IMR-90 (cell line): Measurements from ENCODE around the gene MFGE8. TPM values are rescaled to one million over a fixed set of nuclear protein-coding genes. Genes with fewer than 3 reads are reported as not detected.
"Not testable (repeated sequence)": the region's sequence is repeated elsewhere in the genome, so short reads cannot be mapped to it uniquely, and the experiment has no call there.

Experiments used
- ATAC-seq: fragments of 200-7000 bp; cut with Tn5 transposase; 2 replicates; pipeline ENCODE4 v1.9.1; 2020; ENCODE audit warnings: low read depth, mild to moderate bottlenecking, moderate library complexity
- BruUV-seq: library from RNA; stranded (reverse); fragments of 400-500 nt; replicated peaks from 2 replicates; lab custom pipeline; 2021; lab: Mats Ljungman, UMichigan
- CTCF ChIA-PET: fragments of 300-600 bp; formaldehyde crosslinking; extraction: SDS; loops from one replicate; lab custom pipeline; 2021; ENCODE audit warnings: antibody characterized with exemption; lab: Yijun Ruan, JAX
- POLR2A ChIA-PET: fragments of 300-600 bp; sonication (Branson Sonifier 250); formaldehyde crosslinking; loops from one replicate; lab custom pipeline; 2022; ENCODE audit warnings: antibody characterized with exemption; ENCODE audit not compliant: unreplicated experiment; lab: Charles Lee
- DNase-seq: peaks from one replicate; pipeline ENCODE4 v3.0.0; 2013
- H2AFZ ChIP-seq: replicated peaks from 2 replicates; pipeline ENCODE3; 2013; ENCODE audit warnings: low read length, mild to moderate bottlenecking; ENCODE audit not compliant: poor library complexity
- H2AK5ac ChIP-seq: 2 replicates; pipeline ENCODE4 v1.6.1; 2013; ENCODE audit warnings: low read depth, low read length, inconsistent platforms
- H2AK9ac ChIP-seq: replicated peaks from 2 replicates; pipeline ENCODE3; 2013; ENCODE audit warnings: mild to moderate bottlenecking, low read depth, low read length, moderate library complexity; ENCODE audit not compliant: poor library complexity
- H2BK120ac ChIP-seq: 2 replicates; pipeline ENCODE4 v1.6.1; 2013; ENCODE audit warnings: low read depth, low read length, inconsistent platforms
- H2BK15ac ChIP-seq: 3 replicates; pipeline ENCODE4 v1.6.1; 2013; ENCODE audit warnings: low read depth, low read length, inconsistent platforms
- H2BK20ac ChIP-seq: 2 replicates; pipeline ENCODE4 v1.6.1; 2013; ENCODE audit warnings: low read depth, mild to moderate bottlenecking, inconsistent platforms, low read length, moderate library complexity
- H2BK5ac ChIP-seq: 2 replicates; pipeline ENCODE4 v1.6.1; 2013; ENCODE audit warnings: mild to moderate bottlenecking, low read depth, low read length, inconsistent platforms; ENCODE audit not compliant: poor library complexity, severe bottlenecking
- H3K14ac ChIP-seq: replicated peaks from 2 replicates; pipeline ENCODE4 v1.6.1; 2013; ENCODE audit warnings: low read depth, low read length, inconsistent platforms
- H3K18ac ChIP-seq: 2 replicates; pipeline ENCODE4 v1.6.1; 2013; ENCODE audit warnings: low read depth, low read length, control low read depth
- H3K23ac ChIP-seq: 2 replicates; pipeline ENCODE4 v1.6.1; 2013; ENCODE audit warnings: low read depth, low read length, inconsistent platforms
- H3K27ac ChIP-seq: 2 replicates; pipeline ENCODE4 v1.5.1; 2013; ENCODE audit warnings: mild to moderate bottlenecking, control low read depth, low read length; ENCODE audit not compliant: insufficient read depth
- H3K27me3 ChIP-seq: 2 replicates; pipeline ENCODE4 v1.6.1; 2013; ENCODE audit warnings: low read length; ENCODE audit not compliant: control insufficient read depth, insufficient read depth
- H3K36me3 ChIP-seq: 2 replicates; pipeline ENCODE4 v1.6.1; 2013; ENCODE audit warnings: low read length, mixed read lengths; ENCODE audit not compliant: control insufficient read depth, insufficient read depth
- H3K4ac ChIP-seq: 2 replicates; pipeline ENCODE4 v1.6.1; 2013; ENCODE audit warnings: low read depth, low read length, inconsistent platforms
- H3K4me1 ChIP-seq: 2 replicates; pipeline ENCODE4 v1.6.1; 2013; ENCODE audit warnings: low read length, mixed read lengths; ENCODE audit not compliant: control insufficient read depth, insufficient read depth
- H3K4me2 ChIP-seq: 2 replicates; pipeline ENCODE4 v1.6.1; 2013; ENCODE audit warnings: low read depth, mild to moderate bottlenecking, control low read depth, low read length, moderate library complexity
- H3K4me3 ChIP-seq: 2 replicates; pipeline ENCODE4 v1.5.1; 2013; ENCODE audit warnings: low read depth, mild to moderate bottlenecking, control low read depth, low read length, moderate library complexity; ENCODE audit not compliant: insufficient read depth
- H3K56ac ChIP-seq: 2 replicates; pipeline ENCODE4 v1.6.1; 2013; ENCODE audit warnings: low read length, inconsistent platforms; ENCODE audit not compliant: insufficient read depth; ENCODE audit errors: extremely low read depth
- H3K79me1 ChIP-seq, 2 experiments: 2 replicates each; pipeline ENCODE4 v1.6.1; 2013; ENCODE audit warnings: low read length in 2 of 2, inconsistent platforms in 1 of 2, low read depth in 1 of 2
- H3K9ac ChIP-seq: 2 replicates; pipeline ENCODE4 v1.6.1; 2013; ENCODE audit warnings: low read depth, low read length, control low read depth
- H3K9me1 ChIP-seq: 2 replicates; pipeline ENCODE4 v1.6.1; 2013; ENCODE audit warnings: low read length, inconsistent platforms; ENCODE audit not compliant: insufficient read depth
- H3K9me3 ChIP-seq: 2 replicates; pipeline ENCODE4 v1.6.1; 2013; ENCODE audit warnings: low read length; ENCODE audit not compliant: control insufficient read depth, insufficient read depth
- H4K20me1 ChIP-seq: 2 replicates; pipeline ENCODE4 v1.6.1; 2013; ENCODE audit warnings: low read length, inconsistent platforms; ENCODE audit not compliant: insufficient read depth
- H4K5ac ChIP-seq: 2 replicates; pipeline ENCODE4 v1.6.1; 2013; ENCODE audit warnings: mild to moderate bottlenecking, low read depth, low read length, control low read depth
- H4K8ac ChIP-seq, 2 experiments: 2 replicates each; pipeline ENCODE4 v1.6.1; 2013; ENCODE audit warnings: low read depth in 2 of 2, low read length in 2 of 2, control low read depth in 1 of 2, inconsistent platforms in 1 of 2
- H4K91ac ChIP-seq: 2 replicates; pipeline ENCODE4 v1.6.1; 2013; ENCODE audit warnings: low read depth, low read length, inconsistent platforms; ENCODE audit not compliant: insufficient read depth
- WGBS, 2 experiments: methylation state at CpG; one replicate each; pipeline versions ENCODE4 v1.1.5 to v1.1.7; 2013; ENCODE audit warnings: missing lambda C conversion rate in 2 of 2; ENCODE audit not compliant: insufficient read length in 1 of 2; ENCODE audit errors: extremely low coverage in 2 of 2; 5-methylcytosine and 5-hydroxymethylcytosine counted together
- dilution Hi-C: fragments of 300-500 bp; cut with HindIII; formaldehyde crosslinking; loops from one replicate; pipeline ENCODE4 v1.14.3; 2018; ENCODE audit warnings: low sequenced_read_pairs; ENCODE audit not compliant: unreplicated experiment
- in situ Hi-C: fragments of 300-500 bp; cut with MboI; formaldehyde crosslinking; loops from 3 replicates; pipeline ENCODE4 v1.14.3; 2019; ENCODE audit warnings: low sequenced_read_pairs, inconsistent platforms, mixed read lengths
- intact Hi-C: fragments of 100-400 bp; cut with micrococcal nuclease; formaldehyde crosslinking; loops from 2 replicates; pipeline ENCODE4 v1.10.0; 2022
- polyA plus RNA-seq, 3 experiments: library from polyadenylated mRNA; depleted of rRNA; stranded (reverse); fragments of >200 nt; gene quantifications; 2 replicates each; pipeline ENCODE4 v1.2.3, GENCODE V29; 2012; ENCODE audit warnings: low replicate concordance in 1 of 3
- total RNA-seq: library from RNA; depleted of rRNA; stranded (reverse); fragments of >200 nt; gene quantifications from 2 replicates; pipeline ENCODE4 v1.2.3, GENCODE V29; 2012

MFGE8 gene
- total and polyA plus RNA-seq, 2 of the 4 experiments (the other 2 are of a cell fraction), result 232 to 1,912 TPM

DNA sequence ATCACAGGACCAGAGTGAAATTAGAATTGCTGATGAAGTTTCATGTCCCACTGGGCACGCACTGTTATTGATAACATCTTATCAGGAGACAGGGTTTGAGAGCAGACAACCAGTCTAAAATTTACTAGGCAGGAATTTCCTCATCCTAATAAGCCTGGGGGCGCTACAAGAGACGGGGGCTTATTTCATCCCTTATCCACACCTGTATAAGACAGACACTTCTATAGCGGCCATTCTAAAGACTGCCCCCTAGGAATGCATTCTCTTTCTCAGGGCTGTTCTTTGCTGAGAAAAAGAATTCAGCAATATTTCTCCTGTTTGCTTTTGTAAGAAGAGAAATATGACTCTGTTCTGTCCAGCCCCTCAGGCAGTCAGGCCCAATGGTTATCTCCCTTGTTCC is 21.3 kb upstream of the MFGE8 start:
- H2BK5ac ChIP-seq, H3K4me3 ChIP-seq, H3K9me3 ChIP-seq, H3K4ac ChIP-seq, H3K9ac ChIP-seq, H3K9me1 ChIP-seq, BruUV-seq, H3K4me1 ChIP-seq, H3K14ac ChIP-seq, H3K18ac ChIP-seq, H2BK20ac ChIP-seq, H4K5ac ChIP-seq, H2AK9ac ChIP-seq, ATAC-seq, H2BK15ac ChIP-seq, H2AK5ac ChIP-seq, H3K56ac ChIP-seq, DNase-seq, H3K4me2 ChIP-seq, H3K79me1 ChIP-seq, dilution Hi-C loops, H4K91ac ChIP-seq, H3K36me3 ChIP-seq, H4K8ac ChIP-seq, H2BK120ac ChIP-seq, H4K20me1 ChIP-seq, H3K27ac ChIP-seq, H3K23ac ChIP-seq, POLR2A ChIA-PET, H2AFZ ChIP-seq, in situ Hi-C loops, H3K27me3 ChIP-seq: not testable (repeated sequence)
- intact Hi-C loops, result loop anchor here (5.0 kb wide), 1 partner anchor 38 kb away; no protein-coding TSS in a partner anchor
- WGBS, 2 experiments, result 60% methylated on average over 1 of the region's 4 CpGs; no CpG with 5 or more reads in 1 of the 2 experiments
- CTCF ChIA-PET, result interaction anchor here (0.7 kb wide), 1 partner anchor 354 kb away, joined by 3 read pairs; no protein-coding TSS in a partner anchor
